Spleen (tissue), 7 donors: ENCODE results near the gene UCK2.

Experiments used
- POLR2AphosphoS5 ChIP-seq, 3 donors: sonication (generic); formaldehyde crosslinking; IDR thresholded peaks; one replicate each; pipeline ENCODE4 v1.5.1; 2017; ENCODE audit warnings: antibody characterized with exemption in 3 of 3
- TF ChIP-seq, protein P1 (sequence below), 11 experiments: fragments of 200-600 bp in 7 of 11; fragments of 450-650 bp in 4 of 11; sonication (generic) in 4 of 11; IDR thresholded peaks in 8 of 11; conservative IDR thresholded peaks in 3 of 11; 1 replicate in 7 of 11; 2 replicates in 4 of 11; pipeline versions ENCODE4 v1.4.0 to v1.8.0; 2016 to 2021; ENCODE audit warnings: antibody characterized with exemption in 11 of 11, inconsistent platforms in 4 of 11, mild to moderate bottlenecking in 1 of 11
- donor health status: DM: no; HTN: no; CAD: no; lungs with moderate emphysema.
- donor health status: DM: no; HTN: no; CAD: no.
- donor health status: DM: no; HTN: no; CAD: no.

GRCh38 chr1:165905853-165906252, 78.4 kb downstream of the UCK2 start:
- no peak for TF ChIP-seq POLR2AphosphoS5 (IDR thresholded peaks at IDR 0.05)
- TF ChIP-seq, protein P1, sequence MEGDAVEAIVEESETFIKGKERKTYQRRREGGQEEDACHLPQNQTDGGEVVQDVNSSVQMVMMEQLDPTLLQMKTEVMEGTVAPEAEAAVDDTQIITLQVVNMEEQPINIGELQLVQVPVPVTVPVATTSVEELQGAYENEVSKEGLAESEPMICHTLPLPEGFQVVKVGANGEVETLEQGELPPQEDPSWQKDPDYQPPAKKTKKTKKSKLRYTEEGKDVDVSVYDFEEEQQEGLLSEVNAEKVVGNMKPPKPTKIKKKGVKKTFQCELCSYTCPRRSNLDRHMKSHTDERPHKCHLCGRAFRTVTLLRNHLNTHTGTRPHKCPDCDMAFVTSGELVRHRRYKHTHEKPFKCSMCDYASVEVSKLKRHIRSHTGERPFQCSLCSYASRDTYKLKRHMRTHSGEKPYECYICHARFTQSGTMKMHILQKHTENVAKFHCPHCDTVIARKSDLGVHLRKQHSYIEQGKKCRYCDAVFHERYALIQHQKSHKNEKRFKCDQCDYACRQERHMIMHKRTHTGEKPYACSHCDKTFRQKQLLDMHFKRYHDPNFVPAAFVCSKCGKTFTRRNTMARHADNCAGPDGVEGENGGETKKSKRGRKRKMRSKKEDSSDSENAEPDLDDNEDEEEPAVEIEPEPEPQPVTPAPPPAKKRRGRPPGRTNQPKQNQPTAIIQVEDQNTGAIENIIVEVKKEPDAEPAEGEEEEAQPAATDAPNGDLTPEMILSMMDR (IDR thresholded peaks at IDR 0.05 in 8 of 11, conservative IDR thresholded peaks at IDR 0.05 in 3 of 11): no peak
